SK-N-SH (cell line): Measurements from ENCODE around the gene ZNF513. TPM values are rescaled to one million over a fixed set of nuclear protein-coding genes. Genes with fewer than 3 reads are reported as not detected.

Experiments
- CTCF ChIA-PET: fragments of 300-600, 350-600 bp; formaldehyde crosslinking; extraction: SDS; loops from one replicate; lab custom pipeline; 2021; lab: Yijun Ruan, JAX
- POLR2A ChIA-PET: fragments of 350-600 bp; sonication (Branson Sonifier 250); formaldehyde crosslinking; extraction: SDS; loops from one replicate; lab custom pipeline; 2020; ENCODE audit warnings: antibody characterized with exemption, inconsistent platforms; lab: Yijun Ruan, JAX
- DNase-seq: peaks from one replicate; pipeline ENCODE4 v3.0.0; 2012
- H2AFZ ChIP-seq: fragments of 200-600 bp; sonication (generic); 2 replicates; pipeline ENCODE4 v1.8.1; 2016; ENCODE audit warnings: antibody characterized with exemption, mild to moderate bottlenecking, low read depth
- H3F3A ChIP-seq: fragments of 200-600 bp; sonication (generic); replicated peaks from 2 replicates; pipeline ENCODE3; 2016; ENCODE audit warnings: antibody characterized with exemption, mild to moderate bottlenecking; ENCODE audit not compliant: insufficient read depth
- H3K27ac ChIP-seq, 2 experiments: fragments of 200-500 bp in 1 of 2; fragments of 200-600 bp in 1 of 2; sonication (Bioruptor generic) in 1 of 2; sonication (generic), shearing (Covaris generic) in 1 of 2; 2 replicates each; pipeline versions ENCODE4 v1.5.1 to v1.6.1; 2014 to 2016; ENCODE audit warnings: low read depth in 2 of 2, inconsistent platforms in 1 of 2, low read length in 1 of 2, mild to moderate bottlenecking in 1 of 2, mixed read lengths in 1 of 2
- H3K27me3 ChIP-seq: fragments of 200-600 bp; sonication (generic), shearing (Covaris generic); 2 replicates; pipeline ENCODE4 v1.6.1; 2016; ENCODE audit warnings: mixed run types; ENCODE audit not compliant: insufficient read depth
- H3K36me3 ChIP-seq, 2 experiments: fragments of 200-500 bp in 1 of 2; fragments of 200-600 bp in 1 of 2; sonication (Bioruptor generic) in 1 of 2; sonication (generic) in 1 of 2; replicated peaks in 1 of 2; 2 replicates each; pipeline versions ENCODE3 to v1.5.1; 2014 to 2016; ENCODE audit warnings: low read length in 1 of 2, mild to moderate bottlenecking in 1 of 2; ENCODE audit not compliant: insufficient read depth in 2 of 2, control insufficient read depth in 1 of 2
- H3K4me1 ChIP-seq, 2 experiments: fragments of 200-500 bp in 1 of 2; fragments of 200-600 bp in 1 of 2; sonication (Bioruptor generic) in 1 of 2; sonication (generic), shearing (Covaris generic) in 1 of 2; 2 replicates each; pipeline versions ENCODE4 v1.5.1 to v1.6.1; 2014 to 2016; ENCODE audit warnings: low read depth in 1 of 2, low read length in 1 of 2, mixed run types in 1 of 2; ENCODE audit not compliant: insufficient read depth in 2 of 2, control insufficient read depth in 1 of 2
- H3K4me2 ChIP-seq: fragments of 200-600 bp; sonication (generic), shearing (Covaris generic); 2 replicates; pipeline ENCODE4 v1.6.1; 2017; ENCODE audit warnings: mixed run types
- H3K4me3 ChIP-seq, 2 experiments: fragments of 200-500 bp in 1 of 2; fragments of 200-600 bp in 1 of 2; sonication (Bioruptor generic) in 1 of 2; sonication (generic), shearing (Covaris generic) in 1 of 2; 2 replicates each; pipeline versions ENCODE4 v1.5.1 to v1.8.1; 2014 to 2016; ENCODE audit warnings: low read depth in 2 of 2, inconsistent platforms in 1 of 2, low read length in 1 of 2, mild to moderate bottlenecking in 1 of 2, mixed read lengths in 1 of 2, moderate library complexity in 1 of 2
- H3K79me2 ChIP-seq: fragments of 200-600 bp; sonication (generic); 2 replicates; pipeline ENCODE4 v1.8.1; 2017; ENCODE audit warnings: mild to moderate bottlenecking; ENCODE audit not compliant: insufficient read depth
- H3K9ac ChIP-seq: fragments of 200-600 bp; sonication (generic); 2 replicates; pipeline ENCODE4 v1.6.1; 2017; ENCODE audit warnings: mixed run types
- H3K9me2 ChIP-seq: fragments of 200-600 bp; sonication (generic); 2 replicates; pipeline ENCODE4 v1.6.1; 2017; ENCODE audit warnings: mixed run types
- H3K9me3 ChIP-seq: fragments of 200-600 bp; sonication (generic); 2 replicates; pipeline ENCODE4 v1.6.1; 2017; ENCODE audit warnings: mixed run types, mild to moderate bottlenecking, moderate library complexity
- H4K20me1 ChIP-seq: fragments of 200-600 bp; sonication (generic); 2 replicates; pipeline ENCODE4 v1.6.1; 2017; ENCODE audit warnings: mild to moderate bottlenecking, mixed run types; ENCODE audit not compliant: insufficient read depth
- ELF1 ChIP-seq: IDR thresholded peaks from 2 replicates; pipeline ENCODE4 v1.4.0; 2012
- EP300 ChIP-seq, 2 experiments: IDR thresholded peaks; 2 replicates each; pipeline versions ENCODE4 v1.4.0 to v1.6.1; 2012; ENCODE audit warnings: borderline replicate concordance in 1 of 2, low read depth in 1 of 2, low read length in 1 of 2
- EZH2phosphoT487 ChIP-seq: fragments of 200-600 bp; sonication (generic); IDR thresholded peaks from 2 replicates; pipeline ENCODE4 v1.6.1; 2017; ENCODE audit warnings: low read depth, mixed run types, mild to moderate bottlenecking, antibody characterized with exemption, moderate library complexity, borderline replicate concordance
- FOSL2 ChIP-seq: IDR thresholded peaks from 2 replicates; pipeline ENCODE4 v1.4.0; 2012; ENCODE audit warnings: low read depth, mild to moderate bottlenecking, moderate library complexity, borderline replicate concordance
- FOXM1 ChIP-seq: IDR thresholded peaks from 2 replicates; pipeline ENCODE4 v1.4.0; 2012; ENCODE audit warnings: low read depth, mild to moderate bottlenecking
- GABPA ChIP-seq: IDR thresholded peaks from 2 replicates; pipeline ENCODE4 v1.4.0; 2012; ENCODE audit warnings: low read depth, mild to moderate bottlenecking
- JUND ChIP-seq: IDR thresholded peaks from 2 replicates; pipeline ENCODE4 v1.4.0; 2012
- MAX ChIP-seq: IDR thresholded peaks from 2 replicates; pipeline ENCODE4 v1.4.0; 2012; ENCODE audit warnings: low read depth
- MXI1 ChIP-seq: IDR thresholded peaks from 2 replicates; pipeline ENCODE4 v1.6.1; 2012; ENCODE audit warnings: mild to moderate bottlenecking, low read depth, low read length, improper control_type of control experiment
- NRF1 ChIP-seq: IDR thresholded peaks from 2 replicates; pipeline ENCODE4 v1.6.1; 2012; ENCODE audit warnings: low read depth, mild to moderate bottlenecking, low read length
- PBX3 ChIP-seq: IDR thresholded peaks from 2 replicates; pipeline ENCODE4; 2012
- RCOR1 ChIP-seq: fragments of 150-350 bp; IDR thresholded peaks from 2 replicates; pipeline ENCODE4 v1.6.1; 2017; ENCODE audit warnings: antibody characterized with exemption, low read length
- SIN3A ChIP-seq: IDR thresholded peaks from 2 replicates; pipeline ENCODE4 v1.6.1; 2012; ENCODE audit warnings: low read depth, mild to moderate bottlenecking, low read length, moderate library complexity, borderline replicate concordance
- SMC3 ChIP-seq: IDR thresholded peaks from 2 replicates; pipeline ENCODE4 v1.6.1; 2012; ENCODE audit warnings: low read depth, low read length, improper control_type of control experiment
- TCF12 ChIP-seq: IDR thresholded peaks from 2 replicates; pipeline ENCODE4 v1.4.0; 2012
- TEAD4 ChIP-seq: IDR thresholded peaks from 2 replicates; pipeline ENCODE4 v1.4.0; 2012; ENCODE audit warnings: mild to moderate bottlenecking, borderline replicate concordance; ENCODE audit not compliant: insufficient read depth
- YY1 ChIP-seq: IDR thresholded peaks from 2 replicates; pipeline ENCODE4 v1.4.0; 2012; ENCODE audit warnings: low read depth, mild to moderate bottlenecking
- WGBS: methylation state at CpG from one replicate; pipeline ENCODE4 v1.1.6; 2017; ENCODE audit warnings: low lambda C conversion rate; 5-methylcytosine and 5-hydroxymethylcytosine counted together
- polyA plus RNA-seq, 3 experiments: library from polyadenylated mRNA; depleted of rRNA; stranded (reverse); fragments of >200 nt; gene quantifications; 2 replicates each; pipeline ENCODE4 v1.2.3, GENCODE V29; 2012
- TF ChIP-seq, protein P1 (sequence below): IDR thresholded peaks from 2 replicates; pipeline ENCODE4 v1.6.1; 2012; ENCODE audit warnings: mild to moderate bottlenecking, low read depth, low read length, moderate library complexity
- TF ChIP-seq, protein P2 (sequence below): IDR thresholded peaks from 2 replicates; pipeline ENCODE4 v1.4.0; 2012; ENCODE audit warnings: low read depth, borderline replicate concordance

Gene ZNF513
- polyA plus RNA-seq, 1 of the 3 experiments (the other 2 are of a cell fraction), result 53.8 TPM

DNA sequence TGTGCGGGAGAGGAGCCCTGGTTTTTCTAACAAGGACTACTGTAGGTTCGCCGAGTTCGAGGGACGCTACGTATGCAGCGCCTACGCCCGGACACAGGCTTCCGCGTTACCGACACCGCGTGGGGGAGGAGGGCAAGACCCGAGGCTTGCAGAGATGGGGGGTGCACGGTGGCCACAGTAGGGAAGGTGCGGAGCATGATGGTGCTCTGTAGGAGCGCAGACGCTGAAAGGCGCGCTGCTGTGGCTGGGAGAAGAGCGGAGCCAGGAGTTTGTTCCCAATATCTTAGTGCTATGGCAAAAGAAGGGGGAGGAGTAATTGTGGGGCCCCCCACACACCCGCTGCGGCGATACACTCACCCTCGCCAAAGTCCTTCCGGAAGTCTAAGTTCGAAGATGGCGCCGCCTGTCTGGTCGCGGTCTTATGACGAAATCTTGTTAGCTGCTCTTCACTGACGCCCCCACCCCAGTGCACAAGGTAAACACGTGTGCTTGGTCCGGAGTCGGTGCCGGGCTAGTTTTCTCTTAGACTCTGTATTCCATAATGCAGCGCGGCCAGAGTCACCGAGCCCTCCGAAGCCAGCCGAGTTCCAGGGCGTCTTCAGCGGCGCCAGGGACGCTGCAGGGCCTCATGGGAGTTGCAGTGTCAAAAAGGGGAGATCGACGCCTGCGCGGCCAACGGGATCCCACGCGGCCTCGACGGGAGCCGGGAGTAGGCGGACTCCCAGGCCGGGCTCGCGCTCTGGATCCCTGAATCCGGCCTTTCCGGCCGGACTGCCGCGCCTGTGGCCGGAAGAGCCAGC is 24.0 kb downstream of the ZNF513 start, which contains the start of gene GTF3C2 (continued):
- TF ChIP-seq, protein P1, sequence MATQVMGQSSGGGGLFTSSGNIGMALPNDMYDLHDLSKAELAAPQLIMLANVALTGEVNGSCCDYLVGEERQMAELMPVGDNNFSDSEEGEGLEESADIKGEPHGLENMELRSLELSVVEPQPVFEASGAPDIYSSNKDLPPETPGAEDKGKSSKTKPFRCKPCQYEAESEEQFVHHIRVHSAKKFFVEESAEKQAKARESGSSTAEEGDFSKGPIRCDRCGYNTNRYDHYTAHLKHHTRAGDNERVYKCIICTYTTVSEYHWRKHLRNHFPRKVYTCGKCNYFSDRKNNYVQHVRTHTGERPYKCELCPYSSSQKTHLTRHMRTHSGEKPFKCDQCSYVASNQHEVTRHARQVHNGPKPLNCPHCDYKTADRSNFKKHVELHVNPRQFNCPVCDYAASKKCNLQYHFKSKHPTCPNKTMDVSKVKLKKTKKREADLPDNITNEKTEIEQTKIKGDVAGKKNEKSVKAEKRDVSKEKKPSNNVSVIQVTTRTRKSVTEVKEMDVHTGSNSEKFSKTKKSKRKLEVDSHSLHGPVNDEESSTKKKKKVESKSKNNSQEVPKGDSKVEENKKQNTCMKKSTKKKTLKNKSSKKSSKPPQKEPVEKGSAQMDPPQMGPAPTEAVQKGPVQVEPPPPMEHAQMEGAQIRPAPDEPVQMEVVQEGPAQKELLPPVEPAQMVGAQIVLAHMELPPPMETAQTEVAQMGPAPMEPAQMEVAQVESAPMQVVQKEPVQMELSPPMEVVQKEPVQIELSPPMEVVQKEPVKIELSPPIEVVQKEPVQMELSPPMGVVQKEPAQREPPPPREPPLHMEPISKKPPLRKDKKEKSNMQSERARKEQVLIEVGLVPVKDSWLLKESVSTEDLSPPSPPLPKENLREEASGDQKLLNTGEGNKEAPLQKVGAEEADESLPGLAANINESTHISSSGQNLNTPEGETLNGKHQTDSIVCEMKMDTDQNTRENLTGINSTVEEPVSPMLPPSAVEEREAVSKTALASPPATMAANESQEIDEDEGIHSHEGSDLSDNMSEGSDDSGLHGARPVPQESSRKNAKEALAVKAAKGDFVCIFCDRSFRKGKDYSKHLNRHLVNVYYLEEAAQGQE, result peak; percentile 46; the same call in 1 of the 2 replicates
- TF ChIP-seq SIN3A, result peak; percentile 75
- peak; percentile 98 for TF ChIP-seq MXI1
- no peak; the same call in 1 of the 2 replicates for TF ChIP-seq FOSL2
- peak; percentile 50 for TF ChIP-seq TCF12
- TF ChIP-seq NRF1, result peak; percentile 77
- TF ChIP-seq TEAD4, result 0 out of 2 replicates have a peak, but pooled peaks have one; percentile 18
- TF ChIP-seq JUND, result no peak
- TF ChIP-seq ELF1, result peak; percentile 80
- peak in 1 of 2 experiments; percentile 24; a peak in 1 of 4 replicates for TF ChIP-seq EP300 (IDR thresholded peaks at IDR 0.05; ENCODE audit: borderline replicate concordance in 1 of 2, low read depth in 1 of 2, low read length in 1 of 2)
- TF ChIP-seq GABPA, result peak; percentile 71
- peak; percentile 48 for TF ChIP-seq PBX3
- TF ChIP-seq RCOR1, result no peak
- TF ChIP-seq SMC3, result no peak
- TF ChIP-seq MAX, result peak; percentile 92
- TF ChIP-seq FOXM1, result no peak
- peak; percentile 96 for TF ChIP-seq YY1

DNA sequence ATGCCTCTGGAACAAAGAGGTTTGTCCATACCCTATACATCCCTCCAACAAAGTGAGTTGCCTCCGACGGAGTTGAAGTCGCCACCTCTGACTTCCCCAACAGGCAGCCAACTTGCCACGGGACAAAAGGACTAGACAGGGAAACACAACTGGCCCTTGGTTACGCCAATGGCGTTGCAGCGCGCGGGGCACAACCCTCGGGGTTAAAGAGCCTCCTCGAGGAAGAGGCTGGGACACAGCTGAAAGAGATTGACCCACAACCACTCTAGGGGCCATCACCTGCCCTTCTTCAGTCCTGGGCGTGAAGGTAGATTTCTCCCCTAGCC is 24.5 kb downstream of the ZNF513 start:
- Histone ChIP-seq H3K9me3 (no peaks in the 10 kb centered on the region), H3K9me2 (no peaks in the 10 kb centered on the region), H3K36me3 (peaks cover 0 to 7% of the 10 kb centered on the region in 2 experiments), H3K27me3 (no peaks in the 10 kb centered on the region), H3K79me2 (peaks cover 78% of the 10 kb centered on the region), H3K4me1 (peaks cover 7 to 19% of the 10 kb centered on the region in 2 experiments; a peak in 3 of 4 replicates), H3K4me2 (peak overlapping the region; percentile 91), H3K4me3 (peak overlapping the region; percentile 87 to 93), H2AFZ (peak overlapping the region; percentile 66; the same call in 1 of the 2 replicates), H3K9ac (peak overlapping the region; percentile 87), H3K27ac (peak overlapping the region; percentile 90 to 93), H3F3A (peaks cover 21% of the 10 kb centered on the region), H4K20me1 (peaks cover 4% of the 10 kb centered on the region; the same call in 1 of the 2 replicates)
- POLR2A ChIA-PET, result interaction anchor here (0.5 to 2.8 kb wide), 14 partner anchors 8 to 277 kb away, joined by 3 to 24 read pairs (median 7); partner anchors contain the start of genes EIF2B4, MPV17, NRBP1 and PPM1G
- DNase-seq, result peak; percentile 70
- CTCF ChIA-PET, result interaction anchor here (1.1 to 2.5 kb wide), 4 partner anchors 13 to 91 kb away, joined by 3 to 16 read pairs (median 3); partner anchors contain the start of genes EIF2B4, SNX17 and ZNF513
- under 1% methylated on average over 12 of the region's 12 CpGs for WGBS
- TF ChIP-seq EZH2phosphoT487 (no peak), NRF1 (no peak)
- TF ChIP-seq, protein P2, sequence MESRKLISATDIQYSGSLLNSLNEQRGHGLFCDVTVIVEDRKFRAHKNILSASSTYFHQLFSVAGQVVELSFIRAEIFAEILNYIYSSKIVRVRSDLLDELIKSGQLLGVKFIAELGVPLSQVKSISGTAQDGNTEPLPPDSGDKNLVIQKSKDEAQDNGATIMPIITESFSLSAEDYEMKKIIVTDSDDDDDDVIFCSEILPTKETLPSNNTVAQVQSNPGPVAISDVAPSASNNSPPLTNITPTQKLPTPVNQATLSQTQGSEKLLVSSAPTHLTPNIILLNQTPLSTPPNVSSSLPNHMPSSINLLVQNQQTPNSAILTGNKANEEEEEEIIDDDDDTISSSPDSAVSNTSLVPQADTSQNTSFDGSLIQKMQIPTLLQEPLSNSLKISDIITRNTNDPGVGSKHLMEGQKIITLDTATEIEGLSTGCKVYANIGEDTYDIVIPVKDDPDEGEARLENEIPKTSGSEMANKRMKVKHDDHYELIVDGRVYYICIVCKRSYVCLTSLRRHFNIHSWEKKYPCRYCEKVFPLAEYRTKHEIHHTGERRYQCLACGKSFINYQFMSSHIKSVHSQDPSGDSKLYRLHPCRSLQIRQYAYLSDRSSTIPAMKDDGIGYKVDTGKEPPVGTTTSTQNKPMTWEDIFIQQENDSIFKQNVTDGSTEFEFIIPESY, result no peak
- TF ChIP-seq, protein P1, result no peak
